H7 (cell line): Measurements from ENCODE around the gene EDAR. TPM values are rescaled to one million over a fixed set of nuclear protein-coding genes. Genes with fewer than 3 reads are reported as not detected.

Experiments
- DNase-seq: peaks from one replicate; pipeline ENCODE4 v3.0.0; 2012
- H3K27me3 ChIP-seq: 2 replicates; pipeline ENCODE4 v1.6.0; 2011; ENCODE audit warnings: mild to moderate bottlenecking, low read length; ENCODE audit not compliant: control insufficient read depth, insufficient read depth
- H3K36me3 ChIP-seq: replicated peaks from 2 replicates; pipeline ENCODE4 v1.5.1; 2011; ENCODE audit warnings: low read length; ENCODE audit not compliant: control insufficient read depth, insufficient read depth
- H3K4me3 ChIP-seq: 2 replicates; pipeline ENCODE4 v1.5.1; 2011; ENCODE audit warnings: low read depth, mild to moderate bottlenecking, control low read depth, low read length, moderate library complexity; ENCODE audit not compliant: insufficient read depth
- total RNA-seq: library from RNA; depleted of rRNA; stranded (reverse); fragments of >200 nt; shearing (Covaris generic); gene quantifications from 2 replicates; pipeline ENCODE4 v1.2.3, GENCODE V29; 2014

The EDAR gene
- total RNA-seq, 1 experiment from 2014 or later, result 0.03 TPM

DNA sequence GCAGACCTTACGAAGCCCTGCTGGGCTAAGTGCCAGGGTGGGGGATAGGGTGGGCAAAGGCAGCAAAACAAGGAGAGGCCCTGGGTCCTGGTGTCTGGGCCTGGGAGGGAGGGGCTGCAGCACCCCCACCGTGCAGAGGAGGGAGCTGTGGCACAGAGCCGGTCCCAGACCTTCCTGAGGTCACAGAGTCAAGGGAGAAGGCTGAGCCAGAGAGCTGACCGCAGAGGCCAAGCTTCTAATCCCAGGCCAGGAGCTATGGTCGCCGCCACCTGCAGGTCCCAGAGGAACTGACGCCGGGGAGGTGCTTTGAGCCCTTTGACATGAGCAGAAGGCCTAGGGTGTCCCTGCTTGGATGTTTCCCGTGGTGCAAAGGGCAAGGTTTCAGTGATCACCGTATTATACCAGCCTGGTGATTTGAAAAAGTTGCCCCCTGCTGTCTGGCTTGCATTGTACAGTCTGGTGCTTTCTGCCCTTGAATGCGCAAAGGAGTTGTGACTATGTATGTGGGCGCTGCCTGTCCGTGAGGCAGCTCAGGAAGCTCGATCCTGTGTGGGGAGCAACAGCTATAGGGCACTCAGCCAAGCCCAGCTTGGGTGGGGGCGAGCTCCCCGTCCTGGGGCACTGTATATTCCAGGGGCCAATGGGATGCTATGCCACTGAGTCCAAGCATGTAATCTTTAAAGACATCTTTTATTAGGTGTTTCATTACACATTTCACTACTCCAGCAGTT is 44.3 kb downstream of the EDAR start:
- no peaks in the 10 kb centered on the region for H3K27me3 ChIP-seq
- no peak overlapping the region for H3K4me3 ChIP-seq
- H3K36me3 ChIP-seq, result no peaks in the 10 kb centered on the region
- peak; percentile 83 for DNase-seq

DNA sequence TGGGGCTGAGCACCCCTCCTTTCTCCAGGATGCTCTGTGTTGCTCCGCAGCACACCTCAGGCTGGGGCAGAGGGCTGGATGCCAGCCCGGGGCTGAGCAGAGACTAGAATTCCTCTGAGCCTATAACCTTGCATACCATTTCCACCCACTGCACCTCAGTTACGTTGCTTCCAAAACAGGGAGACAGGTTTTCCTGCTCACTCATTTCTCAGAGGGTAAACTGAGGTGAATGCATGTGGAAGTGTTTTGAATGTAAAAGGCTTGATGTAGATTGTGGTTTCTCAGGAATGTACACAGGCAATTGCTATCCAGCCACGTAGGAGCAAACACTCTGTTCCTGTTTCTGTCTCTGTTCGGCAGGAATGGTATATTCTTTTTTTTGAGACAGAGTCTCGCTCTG is 45.3 kb downstream of the EDAR start:
- no peak overlapping the region for H3K4me3 ChIP-seq
- DNase-seq, result no peak
- no peaks in the 10 kb centered on the region for H3K27me3 ChIP-seq
- no peaks in the 10 kb centered on the region for H3K36me3 ChIP-seq

DNA sequence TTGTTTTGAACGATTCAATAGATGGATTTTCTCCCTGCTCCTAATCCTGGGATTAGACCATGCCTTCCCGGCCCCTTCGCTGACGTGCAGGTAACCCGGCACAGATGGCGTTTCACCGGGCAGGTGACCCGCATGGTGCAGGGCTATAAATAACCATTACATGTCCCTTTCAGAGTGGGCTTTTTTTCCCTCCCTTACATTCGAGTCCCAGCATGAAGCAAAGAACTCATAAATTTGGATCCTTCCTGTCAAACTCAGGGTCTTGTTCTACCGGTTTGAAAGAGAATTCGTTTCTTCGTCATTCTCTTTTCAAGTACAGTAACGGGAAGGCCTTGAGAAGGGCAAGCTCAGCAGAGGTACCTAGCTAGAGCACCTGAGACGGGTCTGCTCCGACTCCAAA is 46.1 kb downstream of the EDAR start:
- Histone ChIP-seq H3K36me3 (no peaks in the 10 kb centered on the region), H3K27me3 (no peaks in the 10 kb centered on the region)
- DNase-seq, result no peak

DNA sequence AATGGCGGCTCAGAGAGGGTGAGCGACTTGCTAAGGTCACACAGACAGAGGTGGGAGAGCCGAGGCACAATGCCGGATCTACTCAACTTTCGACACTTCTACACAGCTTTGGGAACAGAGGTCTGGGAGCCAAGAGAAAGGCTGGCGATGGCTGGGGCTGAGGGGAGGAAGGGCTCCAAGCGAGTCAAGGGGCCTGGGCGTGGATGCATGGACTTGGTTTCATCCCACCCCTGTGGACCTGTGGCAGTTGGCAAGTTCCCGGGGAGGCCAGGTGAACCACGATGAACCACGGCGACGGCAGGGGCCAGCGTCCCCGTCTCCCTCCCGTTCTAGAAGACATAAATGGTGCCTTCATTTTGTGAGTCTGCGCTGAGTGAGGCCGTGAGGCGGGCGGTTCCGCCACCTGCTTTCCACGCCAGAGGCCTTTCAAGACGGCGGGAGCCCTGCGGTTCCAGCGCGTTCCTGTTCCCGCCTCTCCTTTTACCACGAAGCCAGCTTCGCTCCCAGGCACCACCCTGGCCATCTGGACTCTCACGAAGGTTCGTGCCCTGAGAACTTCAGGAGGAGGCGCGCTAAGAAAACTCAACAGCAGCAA is 46.7 kb downstream of the EDAR start:
- Histone ChIP-seq H3K27me3 (no peaks in the 10 kb centered on the region), H3K36me3 (no peaks in the 10 kb centered on the region), H3K4me3 (no peak overlapping the region)
- no peak for DNase-seq

More for the DNA sequence above, 46.1 kb downstream of the EDAR start:
- H3K4me3 ChIP-seq, result no peak overlapping the region

DNA sequence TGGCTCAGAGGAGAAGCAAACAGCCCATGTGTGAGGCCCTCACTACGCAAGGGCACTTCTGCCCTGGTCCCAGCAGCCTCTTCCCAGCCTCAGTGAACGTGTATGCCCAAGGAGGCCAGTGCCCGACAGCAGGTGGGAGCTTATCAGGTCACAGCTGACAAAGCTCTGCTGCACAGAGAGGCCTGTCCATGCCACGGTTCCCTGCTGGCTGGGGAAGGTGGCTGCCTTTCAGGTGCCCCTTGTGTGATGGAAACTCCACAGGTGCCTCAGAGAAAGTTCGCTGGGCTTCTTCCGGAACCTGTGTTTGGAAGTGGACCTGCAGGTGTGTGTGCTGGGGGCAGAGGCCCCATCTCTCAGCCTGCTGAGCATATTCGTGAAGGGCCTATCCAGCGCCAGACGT is 47.3 kb downstream of the EDAR start:
- no peak for DNase-seq
- no peak overlapping the region for H3K4me3 ChIP-seq
- no peaks in the 10 kb centered on the region for H3K36me3 ChIP-seq
- H3K27me3 ChIP-seq, result no peaks in the 10 kb centered on the region

DNA sequence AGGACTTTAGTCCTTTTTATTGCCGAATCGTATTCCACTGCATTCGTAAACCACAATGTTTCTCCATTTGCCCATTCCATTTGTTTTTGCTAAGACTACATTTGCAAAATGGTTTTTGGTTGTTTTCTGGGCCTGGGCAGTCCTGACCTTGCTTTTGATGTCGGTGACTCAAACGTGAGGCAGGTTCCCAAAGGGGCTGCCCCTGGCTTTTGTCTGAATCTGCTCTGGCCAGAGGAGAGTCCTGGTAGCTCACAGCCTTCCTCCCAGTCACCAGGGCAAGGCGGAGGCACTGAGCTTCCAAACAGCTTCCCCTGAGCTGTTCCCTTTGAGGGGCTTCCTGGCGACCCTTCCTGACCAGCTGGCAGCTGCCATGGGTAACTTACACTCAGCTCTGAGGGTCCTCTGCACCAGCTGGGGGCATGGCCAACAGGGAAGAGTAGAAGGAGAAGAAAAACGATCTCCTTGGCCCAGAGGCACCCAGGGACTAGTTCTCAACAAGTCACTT is 47.8 kb downstream of the EDAR start:
- Histone ChIP-seq H3K36me3 (no peaks in the 10 kb centered on the region), H3K27me3 (no peaks in the 10 kb centered on the region), H3K4me3 (no peak overlapping the region)
- DNase-seq, result no peak

DNA sequence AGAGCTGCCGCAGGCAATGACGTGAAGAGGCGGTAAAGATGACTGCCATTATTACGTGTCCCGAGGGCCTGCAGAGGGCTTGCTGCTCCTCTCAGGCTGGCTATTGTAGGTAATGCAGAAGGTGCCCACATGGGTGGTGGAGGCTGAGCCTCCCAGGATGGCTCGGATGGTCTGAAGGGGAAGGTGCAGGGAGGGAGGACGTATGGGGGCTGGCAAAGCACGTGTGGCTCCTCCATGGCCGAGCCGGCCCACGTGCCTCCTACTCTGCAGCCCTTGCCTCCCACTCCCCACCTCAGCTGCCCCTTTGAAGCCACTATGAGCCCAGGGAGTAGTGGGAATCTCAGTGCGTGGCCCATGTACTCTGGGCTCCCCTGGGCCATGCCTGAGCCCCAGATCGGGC is 48.9 kb downstream of the EDAR start:
- Histone ChIP-seq H3K4me3 (no peak overlapping the region), H3K36me3 (no peaks in the 10 kb centered on the region), H3K27me3 (no peaks in the 10 kb centered on the region; the same call in 1 of the 2 replicates)
- no peak for DNase-seq

DNA sequence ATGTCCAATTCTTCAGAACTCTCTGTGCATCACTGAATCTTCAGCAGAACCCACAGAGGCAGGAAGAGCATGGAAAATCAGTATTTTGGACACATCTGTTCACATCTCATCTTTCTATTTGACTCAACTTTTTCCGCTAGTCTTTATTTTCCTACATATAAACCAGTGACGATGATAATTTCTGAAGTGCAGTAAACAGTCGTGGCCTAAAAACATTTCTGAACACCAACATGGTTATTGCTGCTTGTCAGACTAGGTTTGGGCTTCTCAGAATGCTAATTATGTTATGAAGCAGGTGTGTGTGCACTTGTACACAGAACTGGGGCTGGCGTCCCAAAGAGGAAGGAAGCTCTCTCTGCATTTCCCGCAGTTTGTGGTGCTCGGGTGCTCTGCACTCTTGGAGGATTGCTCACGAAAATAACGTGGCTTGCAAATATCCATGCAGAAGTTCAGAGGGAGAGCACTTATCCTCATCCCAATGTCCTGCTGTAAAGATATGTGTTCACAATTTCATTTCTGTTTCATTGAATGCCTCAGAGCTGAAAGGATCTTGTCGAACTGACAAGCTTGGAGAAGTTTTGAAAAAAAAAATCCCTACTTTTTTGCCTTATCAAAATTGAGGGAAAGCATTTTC is 50.8 kb downstream of the EDAR start:
- no peak for DNase-seq
- Histone ChIP-seq H3K36me3 (no peaks in the 10 kb centered on the region), H3K27me3 (no peaks in the 10 kb centered on the region; the same call in 1 of the 2 replicates), H3K4me3 (no peak overlapping the region)

DNA sequence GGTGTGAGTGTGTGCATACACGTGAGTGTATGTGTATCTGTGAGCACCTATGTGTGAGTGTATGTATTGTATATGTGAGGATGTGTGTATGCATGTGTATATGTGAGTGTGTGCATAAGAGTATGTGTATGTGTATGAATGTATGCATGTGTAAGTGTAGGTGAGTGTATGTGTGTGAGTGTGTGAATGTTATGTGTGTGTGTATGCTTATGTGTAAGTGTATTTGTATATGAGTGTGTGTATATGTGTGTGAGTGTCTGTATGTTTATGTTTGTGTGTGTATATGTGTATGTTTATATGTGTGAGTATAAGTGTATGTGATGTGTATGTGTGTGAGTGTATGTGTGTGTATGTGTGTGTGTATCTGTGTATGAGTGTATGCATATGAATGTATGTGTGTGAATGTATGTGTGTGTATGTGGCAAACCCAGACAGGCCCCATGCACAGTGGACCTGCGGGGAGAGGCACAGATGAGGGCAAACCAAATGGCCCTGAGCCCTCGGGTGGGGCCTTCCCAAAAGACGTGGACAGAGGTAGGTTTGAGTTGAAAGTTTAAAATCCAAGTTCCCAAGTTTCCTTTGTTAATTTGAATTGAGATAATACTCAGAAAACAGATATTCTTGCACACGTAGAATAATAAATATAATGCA is 51.5 kb downstream of the EDAR start:
- Histone ChIP-seq H3K36me3 (no peaks in the 10 kb centered on the region), H3K4me3 (no peak overlapping the region), H3K27me3 (no peaks in the 10 kb centered on the region; the same call in 1 of the 2 replicates)
- no peak for DNase-seq

DNA sequence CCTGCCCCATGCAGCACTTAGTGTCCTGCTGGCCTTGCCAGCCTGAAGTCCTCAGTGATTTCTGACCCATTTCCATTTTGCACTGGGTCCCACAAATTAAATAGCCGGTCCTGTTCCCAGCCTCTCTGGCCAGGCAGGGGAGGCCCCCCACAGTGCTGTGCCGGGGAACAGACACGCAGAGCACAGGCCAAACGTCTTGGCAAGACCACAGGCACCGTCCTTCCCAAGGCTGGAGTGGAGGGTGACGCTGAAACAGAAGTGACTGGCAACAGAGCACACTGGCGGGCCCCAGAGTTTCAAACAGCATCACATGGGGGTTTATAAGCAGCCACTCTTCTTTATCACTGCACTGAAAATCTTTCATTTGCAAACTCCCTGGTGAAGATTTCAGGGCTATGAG is 52.2 kb downstream of the EDAR start:
- no peak overlapping the region for H3K4me3 ChIP-seq
- no peaks in the 10 kb centered on the region for H3K36me3 ChIP-seq
- no peaks in the 10 kb centered on the region; the same call in 1 of the 2 replicates for H3K27me3 ChIP-seq
- DNase-seq, result no peak

DNA sequence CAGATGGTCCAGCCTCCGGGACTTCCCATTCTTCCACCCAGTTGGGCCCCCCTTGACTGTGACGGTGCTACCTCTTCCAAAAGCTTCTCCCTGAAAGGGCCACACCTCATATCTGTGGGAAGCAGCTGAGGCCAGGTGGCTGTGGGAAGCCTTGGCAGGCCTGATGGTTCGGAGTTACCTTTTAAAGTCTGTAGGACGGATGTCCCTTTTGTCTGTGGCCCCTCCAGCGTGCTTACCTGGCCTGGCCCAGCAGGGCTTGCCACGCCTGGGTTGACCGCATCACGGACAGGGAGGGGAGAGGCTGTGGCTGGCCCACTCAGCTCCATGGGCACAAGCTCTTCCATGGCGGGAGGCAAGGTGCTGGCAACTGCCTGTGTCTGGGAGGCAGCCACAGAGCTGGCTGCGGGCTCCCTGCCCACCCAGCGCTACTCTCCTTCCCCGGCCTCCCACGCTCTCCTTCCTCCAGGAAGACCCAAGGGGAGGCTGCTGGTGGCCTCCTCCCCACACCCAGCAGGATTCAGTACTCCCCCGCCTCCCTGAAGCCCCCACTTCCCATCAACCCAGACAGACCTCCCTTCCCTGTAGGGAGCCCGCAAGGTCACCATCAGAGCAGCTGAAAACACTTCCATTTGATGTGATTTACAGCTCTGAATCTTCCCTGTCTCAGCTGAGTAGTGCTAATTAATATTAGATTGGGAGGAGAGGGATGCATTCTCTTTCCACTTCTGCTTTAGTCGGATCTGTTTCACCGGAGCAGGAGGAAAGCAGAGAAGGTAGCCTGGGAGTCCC is 52.8 kb downstream of the EDAR start:
- DNase-seq, result no peak
- Histone ChIP-seq H3K4me3 (no peak overlapping the region), H3K27me3 (no peaks in the 10 kb centered on the region; the same call in 1 of the 2 replicates), H3K36me3 (no peaks in the 10 kb centered on the region)

DNA sequence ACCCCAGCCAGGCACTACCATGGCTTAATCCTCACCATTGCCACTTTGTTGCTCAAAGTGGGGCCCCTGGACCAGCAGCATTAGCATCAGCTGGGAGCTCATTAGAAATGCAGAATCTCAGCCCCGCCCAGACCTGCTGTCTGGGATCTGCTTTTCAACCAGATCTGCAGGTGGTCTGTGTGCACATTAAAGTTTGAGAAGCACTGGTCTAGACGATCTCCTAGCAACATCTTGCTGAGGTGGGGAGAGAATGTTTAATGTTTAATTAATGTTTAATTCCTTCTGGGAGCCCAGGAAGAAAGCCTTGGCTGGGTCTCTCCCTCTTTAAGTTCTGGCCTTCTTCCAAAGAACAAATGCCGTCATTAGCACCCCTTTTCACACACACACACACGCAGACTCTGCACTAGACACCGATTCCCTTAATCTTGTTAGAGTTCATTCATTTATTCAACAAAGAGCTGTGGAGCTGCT is 53.7 kb downstream of the EDAR start:
- H3K27me3 ChIP-seq, result no peaks in the 10 kb centered on the region; the same call in 1 of the 2 replicates
- no peak overlapping the region for H3K4me3 ChIP-seq
- no peaks in the 10 kb centered on the region for H3K36me3 ChIP-seq
- DNase-seq, result peak; percentile 74

DNA sequence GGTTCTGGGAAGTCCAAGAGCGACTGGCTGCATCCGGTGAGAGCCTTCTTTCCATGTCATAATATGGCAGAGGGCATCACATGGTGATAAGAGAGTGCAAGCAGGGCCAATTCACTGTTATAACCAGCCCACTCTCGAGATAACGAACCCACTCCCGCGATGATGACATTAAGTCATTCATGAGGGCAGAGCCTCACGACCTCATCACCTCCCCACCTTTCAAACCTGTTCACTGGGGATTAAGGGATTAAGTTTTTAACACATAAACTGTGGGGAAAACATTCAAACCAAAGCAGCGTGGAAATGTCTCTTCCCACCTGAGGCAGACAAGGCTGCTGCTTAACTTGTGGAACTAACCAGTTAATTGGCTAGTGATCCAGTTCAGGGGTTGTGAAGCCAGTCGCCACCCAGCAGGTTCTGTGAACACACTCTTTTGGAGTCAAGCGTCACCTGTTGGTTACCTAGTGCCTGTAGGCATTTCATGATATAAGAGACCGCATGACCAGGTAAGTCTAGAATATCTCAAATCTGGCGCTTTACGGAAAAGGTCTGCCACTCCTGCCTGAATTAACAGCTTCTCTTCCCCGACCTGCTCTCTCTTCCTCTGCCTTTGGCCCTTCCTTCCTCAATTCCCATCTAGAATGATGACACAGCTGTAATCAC is 54.3 kb downstream of the EDAR start:
- no peaks in the 10 kb centered on the region for H3K36me3 ChIP-seq
- H3K4me3 ChIP-seq, result no peak overlapping the region
- DNase-seq, result no peak
- no peaks in the 10 kb centered on the region; the same call in 1 of the 2 replicates for H3K27me3 ChIP-seq
